ENCODE data around the gene NEIL1. TPM values are rescaled to one million over a fixed set of nuclear protein-coding genes. Genes with fewer than 3 reads are reported as not detected.

NEIL1 gene
- polyA plus RNA-seq, 1 donor: 8.2 TPM

- no peak for DNase-seq (ENCODE audit: low read depth)
Observed at GRCh38 chr15:75356517-75356916, 9.7 kb downstream of the NEIL1 start.

- DNase-seq (ENCODE audit: low read depth): no peak
Observed at GRCh38 chr15:75357976-75358673, 11.3 kb downstream of the NEIL1 start.

DNA sequence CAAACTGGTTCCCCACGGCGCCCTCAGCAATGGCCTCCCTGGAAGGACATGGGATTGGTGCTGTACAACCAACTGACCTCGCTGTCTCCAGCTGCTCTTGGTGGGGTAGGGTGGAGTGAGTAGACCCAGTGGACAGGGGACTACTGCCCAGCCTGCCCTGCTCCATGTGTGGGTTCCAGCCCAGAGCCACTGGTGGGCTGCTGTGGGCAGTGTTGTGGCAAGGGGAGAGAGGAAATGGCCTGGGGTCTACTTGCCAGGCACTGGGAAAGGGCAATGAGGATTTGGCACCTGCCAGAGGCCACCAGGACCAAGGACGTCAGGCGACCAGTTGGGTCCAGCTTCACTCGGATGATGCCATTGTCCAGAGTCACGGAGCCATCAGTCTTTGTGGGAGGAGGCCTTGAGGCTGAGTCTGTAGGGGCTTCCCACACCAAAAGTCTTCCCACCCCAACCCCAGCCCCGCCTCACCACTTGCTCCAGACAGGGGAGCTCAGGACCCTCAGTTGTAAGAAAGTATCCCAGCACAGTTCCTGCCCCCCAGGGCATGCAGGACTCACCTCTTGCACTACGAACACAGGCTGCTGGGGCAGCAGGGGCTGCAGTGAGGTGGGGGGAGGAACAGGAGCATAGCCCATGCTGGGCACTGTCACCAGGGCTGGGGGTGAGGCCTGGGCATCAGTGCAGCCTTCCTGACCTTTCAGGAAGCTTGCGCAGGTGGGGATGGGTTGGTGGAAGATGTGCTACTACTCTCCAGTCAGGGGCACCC is 12.1 kb downstream of the NEIL1 start:
- no peak for DNase-seq (ENCODE audit: low read depth)

DNA sequence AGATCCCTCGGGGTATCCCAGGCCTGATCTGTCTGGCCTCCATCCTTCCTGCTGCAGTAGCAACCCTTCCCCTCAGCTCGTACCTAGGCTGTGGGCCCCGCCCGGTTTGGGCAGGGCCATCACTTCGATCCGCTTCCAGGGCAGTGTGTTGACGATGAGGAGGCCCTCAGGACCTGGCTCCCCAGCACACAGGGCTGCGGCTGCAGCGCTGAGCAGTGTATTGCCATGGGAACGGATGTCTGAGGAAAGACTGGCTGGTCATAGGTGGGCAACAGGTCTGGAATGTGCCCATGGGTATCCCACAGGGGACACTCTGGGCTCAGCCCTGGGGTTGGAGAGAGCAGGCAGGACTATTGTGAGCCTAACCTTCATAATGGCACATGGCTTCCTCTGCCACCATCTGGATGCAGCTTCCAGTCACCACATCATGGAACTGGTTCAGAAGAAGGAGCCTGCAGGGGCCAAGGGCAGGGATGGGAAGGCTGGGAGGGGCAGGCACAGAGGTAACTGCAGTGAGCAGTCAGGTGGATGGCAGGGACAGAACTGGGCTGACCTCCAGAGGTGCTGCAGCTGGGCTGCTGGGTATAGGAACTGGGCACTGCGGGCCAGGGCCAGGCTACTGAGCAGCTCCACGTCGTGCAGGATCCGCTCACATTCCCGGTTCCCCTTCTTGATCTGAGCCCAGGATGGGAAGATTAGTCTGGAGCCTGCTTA is 12.9 kb downstream of the NEIL1 start:
- DNase-seq (ENCODE audit: low read depth): no peak

DNA sequence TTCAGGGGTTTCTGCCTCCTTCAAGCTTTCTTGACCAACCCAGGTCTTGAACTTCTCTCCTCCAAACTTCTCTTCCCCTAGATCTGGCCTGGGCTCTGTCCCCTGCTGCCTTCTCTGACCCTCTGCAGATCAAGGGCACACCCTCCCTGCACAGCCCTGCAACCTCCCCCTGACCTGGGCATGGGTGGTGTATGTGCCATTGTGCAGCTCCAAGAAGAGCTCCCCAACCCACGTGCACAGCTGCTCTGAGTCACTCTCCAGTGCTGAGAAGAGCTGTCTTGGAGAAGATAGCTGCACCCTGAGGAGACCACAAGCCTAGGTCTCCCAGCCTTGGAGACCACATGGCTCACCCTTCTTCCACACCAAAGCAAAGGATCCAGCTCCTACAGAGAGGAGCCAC is 13.6 kb downstream of the NEIL1 start:
- no peak for DNase-seq (ENCODE audit: low read depth)

DNA sequence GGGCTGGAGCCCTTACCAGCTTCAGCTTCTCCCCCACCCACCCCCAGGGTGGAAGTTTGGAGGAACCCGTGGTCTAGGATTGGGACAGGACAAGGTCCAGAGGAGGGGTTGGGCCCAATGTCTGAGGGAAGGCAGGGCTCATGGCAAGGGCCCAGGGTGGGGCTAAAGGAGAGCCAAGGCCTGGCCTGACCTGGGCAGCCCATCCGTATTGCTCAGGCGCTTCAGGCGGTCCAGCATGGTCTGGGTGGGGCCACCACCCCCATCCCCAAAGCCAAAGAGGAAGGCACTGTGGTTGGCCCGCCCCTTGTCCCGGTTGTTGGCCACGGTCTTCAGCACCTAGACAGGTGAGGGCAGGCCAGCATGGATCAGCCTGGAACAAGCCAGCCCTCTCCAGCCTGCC is 14.0 kb downstream of the NEIL1 start:
- DNase-seq (ENCODE audit: low read depth): no peak

- DNase-seq (ENCODE audit: low read depth): no peak
Observed at GRCh38 chr15:75361361-75361988, 14.6 kb downstream of the NEIL1 start.

DNA sequence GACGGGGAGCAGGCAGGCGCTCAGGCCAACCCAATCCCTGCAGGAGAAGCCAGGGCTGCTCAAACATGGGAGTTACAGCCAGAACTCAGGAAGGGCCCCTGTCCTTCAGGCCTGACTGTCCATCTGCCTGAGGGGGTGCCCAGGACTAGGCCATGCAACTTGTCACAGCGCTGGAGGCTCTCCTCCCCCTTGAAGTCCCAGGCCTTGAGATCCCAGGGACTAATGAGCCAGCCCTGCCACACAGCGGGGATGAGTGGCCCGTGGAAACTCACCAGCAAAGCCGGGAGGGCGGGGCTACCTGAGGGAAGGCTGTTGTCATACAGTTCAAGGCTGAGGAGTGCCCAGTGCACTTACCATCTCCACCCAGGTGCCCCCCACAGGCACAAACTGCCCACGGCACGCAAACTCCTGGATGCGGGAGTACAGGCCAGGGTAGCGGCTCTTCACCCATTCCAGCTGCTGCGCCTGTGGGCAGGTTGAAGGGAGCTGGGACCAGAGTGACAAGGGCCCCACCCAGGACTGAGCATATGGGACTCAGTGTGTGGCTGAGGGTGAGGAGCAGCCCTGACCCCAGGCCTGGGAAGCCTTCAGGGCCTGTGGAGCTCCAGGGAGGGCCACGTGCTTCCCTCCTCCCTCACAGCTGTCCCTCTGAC is 15.3 kb downstream of the NEIL1 start:
- DNase-seq (ENCODE audit: low read depth): no peak

- DNase-seq (ENCODE audit: low read depth): no peak
Observed at GRCh38 chr15:75362642-75363249, 15.9 kb downstream of the NEIL1 start.

DNA sequence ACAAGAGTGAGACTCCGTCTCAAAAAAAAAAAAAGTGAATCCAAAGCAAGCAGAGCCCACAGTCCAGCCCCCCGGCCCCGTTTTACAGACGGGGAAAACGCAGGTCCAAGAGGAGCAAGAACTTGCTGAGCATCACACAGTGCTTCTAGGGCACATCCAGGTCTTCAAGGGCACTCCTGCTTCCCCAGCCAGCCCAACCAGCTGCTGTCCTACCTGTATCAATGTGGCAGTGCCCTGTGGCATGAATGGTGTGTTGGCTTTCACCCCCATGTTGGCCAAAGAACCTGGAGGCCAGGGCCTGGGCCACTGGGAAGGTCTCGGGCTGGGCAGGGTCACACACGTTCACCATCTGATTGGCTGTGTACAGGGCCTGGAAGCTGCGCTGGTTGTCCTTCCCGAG is 16.9 kb downstream of the NEIL1 start:
- no peak for DNase-seq (ENCODE audit: low read depth)

GRCh38 chr15:75364881-75365280 is 18.0 kb downstream of the NEIL1 start:
- no peak for DNase-seq (ENCODE audit: low read depth)

DNA sequence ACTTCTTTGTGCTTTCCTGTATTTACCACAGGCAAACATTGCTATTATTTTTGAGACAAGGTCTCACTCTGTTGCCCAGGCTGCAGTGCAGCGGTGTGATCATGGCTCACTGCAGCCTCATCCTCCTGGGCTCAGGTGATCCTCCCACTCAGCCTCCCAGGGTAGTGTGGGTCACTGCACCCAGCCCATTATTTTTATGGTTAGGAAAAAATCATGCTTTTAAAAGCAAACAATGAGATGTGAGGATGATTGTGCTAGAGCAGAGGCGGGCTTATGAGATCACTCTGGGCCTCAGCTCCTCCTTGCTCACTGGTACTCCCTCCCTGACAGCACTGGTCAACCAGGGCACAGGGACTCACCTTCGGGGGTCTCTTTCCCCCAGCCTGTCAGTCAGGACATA is 19.3 kb downstream of the NEIL1 start:
- no peak for DNase-seq (ENCODE audit: low read depth)

- no peak for DNase-seq (ENCODE audit: low read depth)
Observed at GRCh38 chr15:75367006-75367405, 20.2 kb downstream of the NEIL1 start.

DNA sequence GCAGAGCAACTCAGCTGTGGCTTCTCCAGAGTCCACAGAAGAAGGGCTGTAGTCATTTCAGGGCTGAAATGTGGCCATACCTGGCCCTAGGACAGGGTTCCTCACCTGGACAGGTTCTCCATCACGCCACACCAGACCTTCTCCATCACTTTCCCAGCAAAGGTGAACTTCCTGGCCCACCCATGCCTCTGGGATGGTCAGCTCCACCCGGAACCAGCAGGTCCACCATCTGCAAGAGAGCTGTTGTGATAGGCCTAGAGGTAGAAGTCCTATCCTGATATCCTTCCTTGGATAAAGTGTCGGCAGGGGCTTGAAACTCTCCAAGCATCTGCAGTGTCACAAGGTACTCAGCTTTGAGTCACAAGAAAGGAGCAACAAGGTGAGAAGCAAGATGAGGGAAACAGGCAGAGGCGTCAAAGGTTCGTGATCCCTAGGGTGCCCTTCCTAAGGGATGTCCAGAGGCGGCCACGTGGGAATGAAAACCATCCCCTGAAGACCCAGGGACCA is 20.6 kb downstream of the NEIL1 start:
- DNase-seq (ENCODE audit: low read depth): no peak

DNA sequence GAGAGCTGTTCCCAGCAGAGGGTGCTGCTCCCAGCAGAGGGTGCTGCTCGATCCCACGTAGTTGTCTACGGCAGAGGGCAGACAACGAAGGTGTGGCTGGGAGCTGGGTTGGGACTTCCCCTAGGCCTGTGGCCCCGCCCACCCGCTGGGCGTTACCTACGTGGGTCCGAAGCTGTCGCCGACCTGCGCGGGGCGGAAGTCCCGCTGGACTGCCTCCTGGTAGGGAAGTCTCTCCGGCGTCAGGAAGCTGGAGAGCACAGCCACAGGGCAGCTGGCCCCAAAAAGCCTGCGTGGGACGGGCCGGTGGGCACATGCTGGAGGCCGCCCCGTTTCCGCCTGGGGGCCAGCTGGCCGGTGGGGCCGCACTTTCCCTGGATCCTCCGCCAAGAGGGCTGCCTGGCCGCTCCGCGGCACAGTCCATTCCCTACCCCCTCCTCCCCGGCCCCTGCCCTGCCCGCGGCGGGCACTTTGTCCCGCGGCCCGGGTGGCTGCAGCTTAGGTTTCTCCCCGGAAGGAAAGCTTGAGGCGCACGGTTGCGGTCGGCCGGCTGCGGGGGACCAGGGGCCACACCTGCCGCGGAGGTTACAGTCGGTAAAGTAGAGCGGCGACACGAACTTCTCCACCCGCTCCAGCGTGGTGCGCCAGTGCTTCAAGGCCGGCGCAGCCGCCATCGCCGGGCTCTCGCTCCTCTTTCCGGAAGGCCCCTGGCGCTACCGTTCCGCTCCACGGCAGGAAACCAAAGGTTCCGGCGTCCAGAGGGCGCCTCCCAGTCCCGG is 21.3 kb downstream of the NEIL1 start, which contains the start of gene MAN2C1:
TSS of gene MAN2C1 (minus strand) at position 695 of the 776 bp plus-strand sequence. CDS start at position 671, 24 bp downstream.
- peak; percentile 83 for DNase-seq (ENCODE audit: low read depth)

DNA sequence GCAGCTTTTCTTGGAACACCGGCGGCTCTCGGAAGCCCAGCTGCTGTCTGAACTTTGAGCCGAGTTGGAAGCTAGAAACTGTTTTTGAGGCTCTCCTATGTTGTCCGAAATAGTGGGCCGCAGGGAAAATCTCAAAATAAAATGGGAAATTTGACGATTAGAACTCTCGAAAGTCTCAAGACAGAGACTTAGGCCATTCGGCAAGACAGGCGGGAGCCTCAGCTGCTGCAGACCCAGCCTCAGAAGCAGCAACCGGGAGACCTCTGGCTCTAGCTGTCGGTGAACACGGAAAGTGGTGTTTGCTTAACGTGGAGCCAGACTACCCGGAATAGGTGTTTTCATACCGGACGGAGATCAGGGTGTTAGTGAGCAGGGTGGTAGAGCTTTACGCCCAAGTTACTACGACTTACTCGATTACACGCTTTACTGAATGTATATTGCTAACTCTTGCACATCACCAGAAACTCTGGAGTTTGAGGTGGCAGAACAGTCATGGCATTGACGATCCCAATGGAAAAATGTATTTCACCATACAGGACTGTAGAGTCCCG is 21.9 kb downstream of the NEIL1 start:
- no peak for DNase-seq (ENCODE audit: low read depth)

DNA sequence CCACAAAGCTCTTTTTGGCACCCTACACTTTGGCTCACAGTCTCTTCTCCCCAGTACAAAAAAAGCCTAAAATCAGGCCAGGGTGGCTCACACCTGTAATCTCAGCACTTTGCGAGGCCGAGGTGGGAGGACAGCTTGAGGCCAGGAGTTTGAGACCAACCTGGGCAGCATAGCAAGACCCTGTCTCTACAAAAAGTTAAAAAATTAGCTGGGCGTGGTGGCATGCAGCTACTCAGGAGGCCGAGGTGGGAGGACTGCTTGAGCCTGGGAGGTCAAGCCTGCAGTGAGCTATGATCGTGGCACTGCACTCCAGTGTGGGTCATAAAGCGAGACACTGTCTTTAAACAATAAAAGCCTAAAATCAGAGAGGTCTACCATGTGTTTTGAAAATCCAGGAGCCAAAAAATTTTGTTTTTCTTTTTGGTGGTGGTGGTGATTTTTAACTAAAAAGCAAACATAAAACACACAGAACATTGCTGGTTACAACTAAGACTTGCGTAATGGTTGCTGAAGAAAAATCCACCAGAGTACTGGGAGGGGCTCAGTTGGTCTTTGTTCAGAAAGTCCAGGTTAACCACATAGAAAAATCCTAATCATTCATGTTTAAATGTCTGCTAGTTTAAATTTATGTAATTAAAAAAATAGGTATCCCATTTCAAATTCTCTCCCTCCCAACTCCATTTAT is 23.2 kb downstream of the NEIL1 start:
- no peak for DNase-seq (ENCODE audit: low read depth)

DNA sequence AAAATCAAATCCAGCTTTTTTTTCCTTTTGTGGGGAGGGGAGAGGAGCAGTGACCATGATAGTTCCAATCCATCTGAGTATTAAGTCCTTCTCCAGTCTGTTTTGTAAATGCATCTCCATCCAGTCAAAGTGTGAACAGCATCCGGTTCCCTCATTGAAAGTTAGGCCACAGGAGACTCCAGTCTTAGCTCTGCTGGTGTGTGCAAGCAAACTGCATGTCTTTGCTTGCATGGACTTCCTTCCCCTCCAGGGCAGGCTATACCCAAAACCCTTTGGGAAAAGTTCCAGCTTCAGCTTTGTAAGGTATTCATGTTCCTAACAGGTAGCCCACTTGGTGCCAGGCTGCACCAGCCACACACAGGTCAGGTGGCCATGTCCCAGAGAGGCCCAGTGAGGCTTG is 24.6 kb downstream of the NEIL1 start:
- no peak for DNase-seq (ENCODE audit: low read depth)
